Measurements from ENCODE around the gene TP53INP2. TPM values are rescaled to one million over a fixed set of nuclear protein-coding genes. Genes with fewer than 3 reads are reported as not detected.
A peak's percentile ranks its signal among the peaks of the same experiment; 100 is the strongest.

The TP53INP2 gene
- total and polyA plus RNA-seq, 4 experiments from 2014 or later, result 0.23 to 1.2 (median 0.86) TPM; not detected in 1

DNA sequence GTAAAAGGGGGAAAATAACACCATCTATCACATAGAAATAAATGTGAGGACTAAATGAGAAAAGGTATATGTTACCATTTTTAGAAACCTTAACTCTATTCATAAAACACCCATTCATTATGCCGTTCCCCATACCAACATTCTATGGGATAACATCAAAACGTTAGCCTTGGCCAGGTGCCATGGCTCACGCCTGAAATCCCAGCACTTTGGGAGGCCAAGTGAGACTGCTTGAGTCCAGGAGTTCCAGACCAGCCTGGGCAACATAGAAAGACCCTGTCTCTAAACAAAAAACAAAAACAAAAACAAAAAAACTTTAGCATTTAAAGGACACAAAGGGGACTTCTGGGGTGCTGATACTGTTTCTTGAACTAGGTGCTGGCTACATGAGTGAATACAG is 28.6 kb upstream of the TP53INP2 start:
- Mint-ChIP-seq H3K9me3 (no peaks in the 10 kb centered on the region), H3K4me3 (peak overlapping the region in 3 of 8 donors; percentile 34 to 97 (median 95)), H3K36me3 (peaks cover 4 to 8% of the 10 kb centered on the region in 2 donors), H3K4me1 (peaks cover 13 to 25% (median 19%) of the 10 kb centered on the region in 4 donors), H3K27me3 (no peaks in the 10 kb centered on the region), H3K27ac (peak overlapping the region in 6 of 7 donors; percentile 3 to 98 (median 35))
- peaks cover 19% of the 10 kb centered on the region for H3K4me1 ChIP-seq (ENCODE audit: insufficient read depth, low read length)
- H3K27ac ChIP-seq (ENCODE audit: low read depth, low read length), result no peak overlapping the region
- intact Hi-C loops (cut with micrococcal nuclease), result loop anchor here (5.0 to 10.0 kb wide), 2 partner anchors 199 to 363 kb away; partner anchors contain the start of genes ACSS2 and GGT7
- no peak for DNase-seq
- no peaks in the 10 kb centered on the region for H3K36me3 ChIP-seq (ENCODE audit: insufficient read depth, low read length)
- no peaks in the 10 kb centered on the region for H3K9me3 ChIP-seq (ENCODE audit: control insufficient read depth in 1 of 2, low read length in 2 of 2)
- ChIA-PET CTCF (ENCODE audit: partially characterized antibody) (no interaction called here), POLR2A (ENCODE audit: partially characterized antibody) (interaction anchor here (1.2 kb wide), 1 partner anchor 95 kb away, joined by 3 read pairs; no protein-coding TSS in a partner anchor)
- H3K4me3 ChIP-seq (ENCODE audit: low read length in 2 of 2), result no peak overlapping the region
- H3K27me3 ChIP-seq (ENCODE audit: insufficient read depth, low read length), result no peaks in the 10 kb centered on the region

DNA sequence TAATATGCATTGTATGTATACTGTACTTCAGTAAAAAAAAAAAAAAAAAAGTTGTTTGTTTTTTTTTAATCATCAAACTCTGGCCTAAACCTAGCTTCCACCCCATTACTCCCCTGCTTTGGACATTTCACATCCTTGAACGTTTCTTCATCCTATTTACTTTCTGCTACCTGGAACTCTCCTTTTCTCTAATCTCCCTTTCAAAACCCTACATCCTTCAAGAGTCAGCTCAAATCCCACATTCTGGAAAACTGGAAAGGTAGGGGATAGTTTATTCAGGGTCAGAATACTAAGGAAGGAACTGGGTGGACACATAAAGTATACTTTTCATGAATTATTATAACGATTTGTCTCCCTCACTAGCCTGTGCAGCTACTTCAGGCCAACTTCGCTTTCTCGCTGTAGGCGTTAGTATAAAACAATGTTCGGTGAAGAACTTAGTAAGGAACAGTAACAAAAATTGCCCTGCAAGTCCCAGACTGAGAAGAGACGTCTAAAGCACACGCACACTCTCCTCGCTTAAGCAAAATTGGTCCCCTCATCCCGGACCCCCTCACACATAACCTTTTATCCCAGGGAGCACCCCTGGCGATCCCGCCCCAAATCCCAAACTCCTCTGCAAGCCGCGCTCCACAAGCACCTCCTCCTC is 28.0 kb upstream of the TP53INP2 start:
- H3K27ac Mint-ChIP-seq, result peak overlapping the region; percentile 93 to 98 (median 97)
- intact Hi-C loops (cut with micrococcal nuclease), result loop anchor here (2.0 to 10.0 kb wide), 3 partner anchors 199 to 865 kb away; partner anchors contain the start of genes ACSS2, CHMP4B and GGT7
- peaks cover 11 to 25% (median 19%) of the 10 kb centered on the region in 4 donors for H3K4me1 Mint-ChIP-seq
- Histone ChIP-seq H3K27ac (ENCODE audit: low read depth, low read length) (peak overlapping the region; percentile 66), H3K36me3 (ENCODE audit: insufficient read depth, low read length) (no peaks in the 10 kb centered on the region), H3K4me3 (ENCODE audit: low read length in 2 of 2) (peak overlapping the region; percentile 54 to 67), H3K9me3 (ENCODE audit: control insufficient read depth in 1 of 2, low read length in 2 of 2) (no peaks in the 10 kb centered on the region), H3K27me3 (ENCODE audit: insufficient read depth, low read length) (no peaks in the 10 kb centered on the region), H3K4me1 (ENCODE audit: insufficient read depth, low read length) (peaks cover 19% of the 10 kb centered on the region)
- H3K36me3 Mint-ChIP-seq, result peaks cover 4 to 8% of the 10 kb centered on the region in 2 donors
- POLR2A ChIA-PET (ENCODE audit: partially characterized antibody), result interaction anchor here (1.2 to 2.1 kb wide), 5 partner anchors 28 to 683 kb away, joined by 3 to 34 read pairs (median 4); partner anchors contain the start of genes RALY and TP53INP2
- H3K9me3 Mint-ChIP-seq, result no peaks in the 10 kb centered on the region
- H3K27me3 Mint-ChIP-seq, result no peaks in the 10 kb centered on the region
- peak overlapping the region; percentile 95 to 99 (median 97) for H3K4me3 Mint-ChIP-seq
- peak in 4 of 5 donors; percentile 0 to 7 (median 4) for DNase-seq
- CTCF ChIA-PET (ENCODE audit: partially characterized antibody), result no interaction called here

DNA sequence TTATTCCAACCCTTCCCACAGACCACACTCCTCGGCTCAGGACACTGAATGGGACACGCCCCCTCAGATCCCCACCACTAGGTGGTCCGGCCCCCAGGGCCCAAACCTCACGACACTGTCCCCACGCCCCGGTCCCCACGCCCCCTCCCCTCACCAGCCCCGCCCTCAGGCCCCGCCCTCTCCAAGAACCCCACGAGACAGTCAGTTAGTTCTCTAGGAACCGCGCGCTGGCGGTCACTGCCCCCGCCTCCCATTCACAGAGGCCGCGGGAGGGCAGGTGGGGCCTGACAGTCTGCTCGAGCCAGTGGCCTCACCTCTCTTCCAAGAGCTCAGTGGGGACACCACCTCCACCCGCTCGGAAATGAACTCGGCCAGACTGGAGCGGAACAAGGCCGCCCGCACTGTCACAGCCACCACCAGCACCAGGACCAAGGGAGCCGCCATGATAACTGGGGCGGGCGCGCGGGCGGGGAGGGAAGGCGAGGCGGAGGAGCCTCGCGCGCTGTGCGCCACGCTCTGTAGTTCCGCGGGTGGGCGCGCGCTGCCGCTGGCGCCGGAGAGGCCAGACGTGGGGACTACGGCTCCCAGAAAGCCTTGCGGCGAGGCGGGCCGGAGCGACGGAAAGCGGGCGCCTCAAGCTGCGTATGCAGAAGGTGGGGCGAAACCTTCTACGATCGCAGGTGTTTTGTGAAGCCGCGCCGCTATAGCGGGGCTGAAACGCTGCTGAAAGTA is 27.3 kb upstream of the TP53INP2 start, which contains the start of gene PIGU:
PIGU (minus strand) TSS at position 451 of the 732 bp plus-strand sequence; CDS start at position 444, 7 bp downstream.
- Histone ChIP-seq H3K4me3 (ENCODE audit: low read length in 2 of 2) (peak within 1 kb of the TSS; percentile 57 to 67), H3K36me3 (ENCODE audit: insufficient read depth, low read length) (no peaks in the 10 kb centered on the region), H3K9me3 (ENCODE audit: control insufficient read depth in 1 of 2, low read length in 2 of 2) (no peaks in the 10 kb centered on the region), H3K27me3 (ENCODE audit: insufficient read depth, low read length) (no peaks in the 10 kb centered on the region), H3K27ac (ENCODE audit: low read depth, low read length) (peak within 1 kb of the TSS; percentile 66), H3K4me1 (ENCODE audit: insufficient read depth, low read length) (peaks cover 19% of the 10 kb centered on the region)
- Mint-ChIP-seq H3K36me3 (peaks cover 4 to 8% of the 10 kb centered on the region in 2 donors), H3K4me3 (peak within 1 kb of the TSS; percentile 95 to 99 (median 97)), H3K27ac (peak within 1 kb of the TSS; percentile 93 to 98 (median 97)), H3K27me3 (no peaks in the 10 kb centered on the region), H3K4me1 (peaks cover 11 to 25% (median 19%) of the 10 kb centered on the region in 4 donors), H3K9me3 (no peaks in the 10 kb centered on the region)
- intact Hi-C loops (cut with micrococcal nuclease), result loop anchor here (1.0 to 10.0 kb wide), 7 partner anchors 27 to 866 kb away; partner anchors contain the start of genes ACSS2, CHMP4B, GGT7 and ITCH
- peak; percentile 94 to 96 (median 96) for DNase-seq
- CTCF ChIA-PET (ENCODE audit: partially characterized antibody), result interaction anchor here (1.0 kb wide), 1 partner anchor 20 kb away, joined by 3 read pairs; no protein-coding TSS in a partner anchor
- POLR2A ChIA-PET (ENCODE audit: partially characterized antibody), result interaction anchor here (0.9 to 2.1 kb wide), 17 partner anchors 8 to 1278 kb away, joined by 3 to 34 read pairs (median 3); partner anchors contain the start of genes ACSS2, DYNLRB1, RALY and RBM39

DNA sequence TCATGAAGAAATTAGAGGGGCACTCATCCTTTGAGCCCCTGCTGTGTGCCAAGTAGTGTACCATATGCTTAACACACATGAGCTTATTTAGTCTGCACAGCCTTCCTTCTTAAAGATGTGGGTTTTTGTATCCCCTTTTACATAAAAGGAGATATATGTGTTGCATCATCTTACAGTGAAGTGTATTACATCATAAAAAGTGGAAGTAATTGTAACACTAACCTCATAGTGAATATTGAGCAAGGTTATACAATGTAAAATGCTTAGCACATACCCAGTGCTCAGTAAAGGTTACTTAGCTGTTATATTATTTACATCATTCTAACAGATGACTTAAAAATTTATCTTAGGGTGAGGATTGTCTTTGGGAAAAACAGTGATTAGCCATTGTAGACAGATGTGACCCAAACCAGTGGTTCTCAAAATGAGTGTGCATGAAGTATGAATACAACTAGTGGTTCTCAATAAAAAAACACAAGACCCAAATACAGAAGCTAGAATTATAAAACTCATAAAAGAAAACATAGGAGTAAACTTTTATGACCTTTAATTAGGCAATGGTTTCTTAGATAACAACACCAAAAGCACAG is 23.5 kb upstream of the TP53INP2 start:
- H3K4me3 Mint-ChIP-seq, result peak overlapping the region in 2 of 8 donors; percentile 36 to 73
- Histone ChIP-seq H3K4me3 (ENCODE audit: low read length in 2 of 2) (no peak overlapping the region), H3K27me3 (ENCODE audit: insufficient read depth, low read length) (no peaks in the 10 kb centered on the region), H3K9me3 (ENCODE audit: control insufficient read depth in 1 of 2, low read length in 2 of 2) (no peaks in the 10 kb centered on the region), H3K36me3 (ENCODE audit: insufficient read depth, low read length) (no peaks in the 10 kb centered on the region), H3K27ac (ENCODE audit: low read depth, low read length) (no peak overlapping the region), H3K4me1 (ENCODE audit: insufficient read depth, low read length) (peaks cover 16% of the 10 kb centered on the region)
- POLR2A ChIA-PET (ENCODE audit: partially characterized antibody), result no interaction called here
- intact Hi-C loops (cut with micrococcal nuclease), result no loop called here
- peak overlapping the region in 1 of 7 donors; percentile 64 for H3K27ac Mint-ChIP-seq
- H3K36me3 Mint-ChIP-seq, result peaks cover 0 to 8% of the 10 kb centered on the region in 2 donors
- H3K9me3 Mint-ChIP-seq, result no peaks in the 10 kb centered on the region
- H3K4me1 Mint-ChIP-seq, result peaks cover 8 to 15% (median 13%) of the 10 kb centered on the region in 4 donors
- CTCF ChIA-PET (ENCODE audit: partially characterized antibody), result interaction anchor here (0.5 kb wide), 1 partner anchor 229 kb away, joined by 4 read pairs; no protein-coding TSS in a partner anchor
- no peaks in the 10 kb centered on the region for H3K27me3 Mint-ChIP-seq
- no peak for DNase-seq

DNA sequence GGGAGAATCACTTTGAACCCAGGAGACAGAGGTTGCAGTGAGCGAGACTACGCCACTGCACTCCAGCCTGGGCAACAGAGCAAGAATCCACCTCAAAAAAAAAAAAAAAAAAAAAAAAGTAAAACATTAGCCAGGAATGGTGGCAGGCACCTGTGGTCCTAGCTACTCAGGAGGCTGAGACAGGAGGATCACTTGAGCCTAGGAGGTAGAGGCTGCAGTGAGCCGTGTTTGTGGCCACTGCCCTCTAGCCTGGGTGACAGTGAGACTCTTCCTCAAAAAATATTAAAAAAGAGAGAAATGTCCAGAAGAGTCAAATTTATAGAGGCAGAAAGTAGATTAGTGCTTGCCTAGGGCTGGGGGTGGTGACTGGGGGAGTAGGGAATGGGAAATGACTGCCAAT is 20.5 kb upstream of the TP53INP2 start:
- H3K4me3 Mint-ChIP-seq, result no peak overlapping the region
- no peaks in the 10 kb centered on the region for H3K27me3 ChIP-seq (ENCODE audit: insufficient read depth, low read length)
- no peaks in the 10 kb centered on the region for H3K9me3 Mint-ChIP-seq
- H3K36me3 Mint-ChIP-seq, result no peaks in the 10 kb centered on the region
- peaks cover 0 to 1% (median under 1%) of the 10 kb centered on the region in 4 donors for H3K4me1 Mint-ChIP-seq
- no peaks in the 10 kb centered on the region for H3K27me3 Mint-ChIP-seq
- H3K36me3 ChIP-seq (ENCODE audit: insufficient read depth, low read length), result no peaks in the 10 kb centered on the region
- POLR2A ChIA-PET (ENCODE audit: partially characterized antibody), result no interaction called here
- H3K27ac Mint-ChIP-seq, result no peak overlapping the region
- no peak overlapping the region for H3K4me3 ChIP-seq (ENCODE audit: low read length in 2 of 2)
- CTCF ChIA-PET (ENCODE audit: partially characterized antibody), result interaction anchor here (1.0 kb wide), 1 partner anchor 24 kb away, joined by 3 read pairs; no protein-coding TSS in a partner anchor
- no peaks in the 10 kb centered on the region for H3K4me1 ChIP-seq (ENCODE audit: insufficient read depth, low read length)
- intact Hi-C loops (cut with micrococcal nuclease), result no loop called here
- H3K9me3 ChIP-seq (ENCODE audit: control insufficient read depth in 1 of 2, low read length in 2 of 2), result no peaks in the 10 kb centered on the region
- H3K27ac ChIP-seq (ENCODE audit: low read depth, low read length), result no peak overlapping the region
- no peak for DNase-seq

DNA sequence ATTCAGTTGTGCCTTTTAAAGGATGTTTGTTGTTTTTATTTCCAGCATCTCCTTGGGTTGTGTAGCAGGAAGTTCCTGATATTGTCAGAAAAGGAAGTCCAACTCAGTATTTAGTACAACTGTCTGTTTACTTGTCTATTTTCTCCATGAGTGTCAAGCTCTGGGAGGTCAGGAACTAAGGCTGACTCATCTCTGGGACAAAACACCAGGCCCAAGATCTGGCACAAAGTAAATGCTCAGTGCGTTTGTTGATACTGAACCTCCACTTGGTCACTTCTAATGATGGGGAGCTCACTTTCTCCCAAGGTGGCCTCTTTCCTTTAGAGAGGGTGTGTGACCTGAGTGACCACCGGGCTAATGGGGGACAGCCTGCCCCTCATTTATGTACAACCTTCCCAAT is 14.7 kb upstream of the TP53INP2 start:
- Histone ChIP-seq H3K27ac (ENCODE audit: low read depth, low read length) (no peak overlapping the region), H3K9me3 (ENCODE audit: control insufficient read depth in 1 of 2, low read length in 2 of 2) (no peaks in the 10 kb centered on the region), H3K4me3 (ENCODE audit: low read length in 2 of 2) (no peak overlapping the region), H3K4me1 (ENCODE audit: insufficient read depth, low read length) (no peaks in the 10 kb centered on the region), H3K36me3 (ENCODE audit: insufficient read depth, low read length) (no peaks in the 10 kb centered on the region), H3K27me3 (ENCODE audit: insufficient read depth, low read length) (no peaks in the 10 kb centered on the region)
- intact Hi-C loops (cut with micrococcal nuclease), result no loop called here
- H3K36me3 Mint-ChIP-seq, result no peaks in the 10 kb centered on the region
- no peak for DNase-seq
- no peak overlapping the region for H3K27ac Mint-ChIP-seq
- no peak overlapping the region for H3K4me3 Mint-ChIP-seq
- ChIA-PET POLR2A (ENCODE audit: partially characterized antibody) (interaction anchor here (0.6 kb wide), 1 partner anchor 12 kb away, joined by 3 read pairs; no protein-coding TSS in a partner anchor), CTCF (ENCODE audit: partially characterized antibody) (interaction anchor here (0.8 kb wide), 1 partner anchor 18 kb away, joined by 4 read pairs; no protein-coding TSS in a partner anchor)
- H3K27me3 Mint-ChIP-seq, result peaks cover 0 to 2% of the 10 kb centered on the region in 2 donors
- no peaks in the 10 kb centered on the region for H3K4me1 Mint-ChIP-seq
- no peaks in the 10 kb centered on the region for H3K9me3 Mint-ChIP-seq
